Sigmoid colon (tissue), 4 donors: ENCODE measurements around the gene PSMB5.

Experiments used
- CTCF ChIP-seq, 4 experiments: fragments of 450-650 bp in 3 of 4; fragments of 200-600 bp in 1 of 4; IDR thresholded peaks; one replicate each; pipeline ENCODE4 v1.5.1; 2016 to 2019; ENCODE audit warnings: antibody characterized with exemption in 4 of 4, mild to moderate bottlenecking in 3 of 4, moderate library complexity in 2 of 4
- EP300 ChIP-seq, 4 donors: sonication (generic); formaldehyde crosslinking; IDR thresholded peaks; one replicate each; pipeline ENCODE4 v1.6.1; 2017; ENCODE audit warnings: antibody characterized with exemption in 4 of 4
- POLR2A ChIP-seq, 2 donors: fragments of 450-650 bp; IDR thresholded peaks; one replicate each; pipeline ENCODE4 v1.6.1; 2016; ENCODE audit warnings: antibody characterized with exemption in 2 of 2, mild to moderate bottlenecking in 2 of 2, moderate library complexity in 2 of 2
- POLR2AphosphoS5 ChIP-seq, 4 donors: sonication (generic); formaldehyde crosslinking; IDR thresholded peaks; one replicate each; pipeline ENCODE4 v1.6.1; 2017; ENCODE audit warnings: antibody characterized with exemption in 4 of 4

GRCh38 chr14:23070262-23071129 lies 35.8 kb upstream of the PSMB5 start:
- TF ChIP-seq CTCF (IDR thresholded peaks at IDR 0.05) (no peak), POLR2A (IDR thresholded peaks at IDR 0.05) (no peak), EP300 (IDR thresholded peaks at IDR 0.05) (no peak), POLR2AphosphoS5 (IDR thresholded peaks at IDR 0.05) (no peak)
